Heart left ventricle (tissue), 13 donors: Measurements from ENCODE around the gene CDC42EP5.

ENCODE experiments used
- POLR2A ChIP-seq, 2 donors: fragments of 450-650 bp; IDR thresholded peaks; one replicate each; pipeline ENCODE4 v1.6.1; 2017; ENCODE audit warnings: antibody characterized with exemption in 2 of 2, mild to moderate bottlenecking in 2 of 2, moderate library complexity in 2 of 2
- TF ChIP-seq, protein P1 (sequence below), 12 donors: fragments of 200-600 bp; sonication (generic) in 4 of 12; IDR thresholded peaks; one replicate each; pipeline versions ENCODE4 v1.5.0 to v1.8.0; 2018 to 2022; ENCODE audit warnings: antibody characterized with exemption in 12 of 12, mild to moderate bottlenecking in 5 of 12
- donor health status: ischemic (EF 13 %, LVEDD 7.1; RV severe dilation, severe dysfunction).
- donor health status: DM: no; HTN: yes; CAD: no.
- donor health status: DM: no; HTN: no; CAD: no.
- donor health status: ischemic (EF 25% LVEDD 6.9; RV normal size, moderate dysfunction).
- donor health status: ischemic (EF 25% LVEDD 5.7; RV mildly dilated, moderate dysfunction).
- donor health status: ischemic (EF 35%, LVEDD 5.7; RV mildly dilated, moderate dysfunction).
- donor health status: nonischemic (EF 11% LVEDD 7.7; RV severe dilation, severe dysfunction).
- donor health status: DM: yes; HTN: yes; CAD: no.
- donor health status: PGD.
- donor health status: ischemic (EF 29% LVEDD 5.4; RV normal size, mild dysfunction).
- donor health status: nonischemic (EF 23%, LVEDD 6.1; RV moderate dilation, normal function).

DNA sequence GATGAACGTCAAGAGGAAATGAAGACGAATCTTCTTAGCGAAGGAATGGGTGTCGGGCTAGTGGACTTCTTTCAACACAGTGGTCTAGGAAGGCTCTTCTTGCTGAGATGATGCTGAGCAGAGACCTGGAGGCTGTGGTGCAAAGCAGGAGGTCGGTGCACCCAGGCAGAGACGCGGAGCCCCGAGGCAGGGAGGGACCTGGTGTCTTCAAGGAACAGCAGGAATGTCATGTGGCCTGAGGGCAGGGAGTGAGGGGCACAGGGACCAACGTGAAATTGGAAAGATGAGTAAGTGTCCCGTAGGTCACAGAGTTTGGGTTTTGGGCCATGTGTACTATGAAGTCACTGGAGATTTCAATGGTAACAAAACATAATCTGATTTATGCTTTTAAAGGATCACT is 11.4 kb upstream of the CDC42EP5 start:
- TF ChIP-seq, protein P1, sequence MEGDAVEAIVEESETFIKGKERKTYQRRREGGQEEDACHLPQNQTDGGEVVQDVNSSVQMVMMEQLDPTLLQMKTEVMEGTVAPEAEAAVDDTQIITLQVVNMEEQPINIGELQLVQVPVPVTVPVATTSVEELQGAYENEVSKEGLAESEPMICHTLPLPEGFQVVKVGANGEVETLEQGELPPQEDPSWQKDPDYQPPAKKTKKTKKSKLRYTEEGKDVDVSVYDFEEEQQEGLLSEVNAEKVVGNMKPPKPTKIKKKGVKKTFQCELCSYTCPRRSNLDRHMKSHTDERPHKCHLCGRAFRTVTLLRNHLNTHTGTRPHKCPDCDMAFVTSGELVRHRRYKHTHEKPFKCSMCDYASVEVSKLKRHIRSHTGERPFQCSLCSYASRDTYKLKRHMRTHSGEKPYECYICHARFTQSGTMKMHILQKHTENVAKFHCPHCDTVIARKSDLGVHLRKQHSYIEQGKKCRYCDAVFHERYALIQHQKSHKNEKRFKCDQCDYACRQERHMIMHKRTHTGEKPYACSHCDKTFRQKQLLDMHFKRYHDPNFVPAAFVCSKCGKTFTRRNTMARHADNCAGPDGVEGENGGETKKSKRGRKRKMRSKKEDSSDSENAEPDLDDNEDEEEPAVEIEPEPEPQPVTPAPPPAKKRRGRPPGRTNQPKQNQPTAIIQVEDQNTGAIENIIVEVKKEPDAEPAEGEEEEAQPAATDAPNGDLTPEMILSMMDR (IDR thresholded peaks at IDR 0.05), result no peak
- TF ChIP-seq POLR2A (IDR thresholded peaks at IDR 0.05), result no peak
